ENCODE results near the gene SKI.
"Not testable (repeated sequence)": the region's sequence is repeated elsewhere in the genome, so short reads cannot be mapped to it uniquely, and the experiment has no call there.

The SKI gene

DNA sequence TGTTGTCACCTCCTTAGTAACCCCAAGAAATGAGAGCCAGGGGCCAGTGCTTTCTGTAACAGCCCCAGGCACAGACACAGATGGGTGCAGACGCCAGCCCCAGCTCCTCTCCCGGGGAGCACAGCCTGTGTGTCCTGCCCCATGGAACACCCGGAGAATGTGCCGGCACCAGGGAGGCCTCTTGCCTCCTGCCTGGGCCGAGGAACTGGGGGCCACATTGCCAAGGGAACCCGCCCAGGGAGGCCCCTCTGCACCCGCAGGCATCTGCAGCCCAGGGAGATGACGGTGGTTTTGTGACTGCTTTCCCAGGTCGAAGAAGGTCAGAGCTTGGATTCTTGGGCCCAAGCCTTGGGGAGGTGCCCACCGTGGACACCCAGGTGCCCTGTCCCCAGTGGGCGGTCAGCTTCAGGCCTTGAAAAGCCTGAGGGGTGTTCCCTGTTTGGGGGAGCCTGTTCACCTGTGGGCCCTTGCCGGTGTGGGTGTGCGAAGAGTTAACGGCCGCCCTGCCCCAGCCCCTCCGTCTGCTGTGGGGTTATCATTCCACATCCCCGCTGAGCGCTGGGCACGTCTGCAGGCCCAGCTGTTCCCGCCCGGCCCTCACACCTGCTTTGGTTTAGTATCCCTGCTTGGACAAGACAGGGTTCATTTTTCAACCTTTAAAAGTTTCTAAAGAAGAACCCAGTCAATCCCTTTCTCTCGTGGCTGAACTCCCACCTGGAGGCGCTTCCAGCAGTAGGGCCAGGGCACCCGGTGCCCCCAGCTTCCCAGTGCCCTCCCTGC, 100.7 kb downstream of the SKI start:
- DNase-seq, result no peak

DNA sequence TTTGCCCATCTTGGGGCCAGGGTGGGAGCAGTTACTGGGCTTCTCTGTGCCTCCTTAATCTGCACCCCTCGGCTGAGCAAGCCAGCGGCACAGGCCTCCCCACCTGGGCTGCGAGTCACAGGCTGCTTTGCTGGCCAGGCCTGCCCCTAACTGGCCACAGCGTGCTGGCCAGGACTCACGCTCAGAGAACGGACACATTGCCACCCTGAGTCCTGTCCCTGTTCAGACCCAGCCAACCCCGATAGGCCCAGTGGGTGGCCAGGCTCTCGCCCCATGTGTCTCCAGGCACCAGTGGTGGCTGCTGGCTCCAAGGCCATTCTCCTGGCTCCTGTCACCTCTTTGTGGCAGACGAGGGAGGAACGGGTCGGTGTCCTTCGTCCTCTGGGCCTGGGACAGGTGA, 101.9 kb downstream of the SKI start:
- no peak for DNase-seq

DNA sequence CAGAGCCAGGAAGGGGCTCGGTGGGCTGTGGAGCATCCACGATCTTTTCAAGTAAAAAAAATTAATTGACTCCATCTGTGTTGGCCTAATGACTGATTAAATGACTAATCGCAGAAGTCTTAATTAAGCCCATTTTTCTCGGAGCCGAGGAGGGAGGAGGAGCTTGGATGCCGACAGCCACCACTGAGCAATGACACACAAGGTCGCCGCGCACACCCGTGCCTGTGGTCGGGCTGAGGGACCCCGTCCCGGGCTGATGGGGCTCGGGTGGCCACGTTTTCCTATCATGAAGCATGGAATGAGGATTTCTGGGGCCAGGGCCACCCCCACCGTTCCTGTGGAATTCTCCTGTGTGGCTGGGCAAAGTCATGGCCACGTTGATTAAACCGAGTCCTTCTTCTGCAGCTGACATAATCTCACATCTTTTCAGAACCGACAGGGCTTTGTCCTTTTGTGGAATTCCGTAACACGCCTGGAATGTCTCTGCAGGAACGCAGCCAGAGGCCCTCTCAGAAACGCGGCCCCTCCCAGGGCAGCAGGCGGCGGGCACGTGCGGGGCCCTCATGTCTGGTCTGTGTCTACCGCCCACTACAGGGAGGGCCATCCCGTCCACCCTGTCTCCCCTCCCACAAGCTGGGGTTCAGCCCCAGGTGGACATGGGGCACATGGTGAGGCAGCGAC, 102.5 kb downstream of the SKI start:
- DNase-seq, result no peak

DNA sequence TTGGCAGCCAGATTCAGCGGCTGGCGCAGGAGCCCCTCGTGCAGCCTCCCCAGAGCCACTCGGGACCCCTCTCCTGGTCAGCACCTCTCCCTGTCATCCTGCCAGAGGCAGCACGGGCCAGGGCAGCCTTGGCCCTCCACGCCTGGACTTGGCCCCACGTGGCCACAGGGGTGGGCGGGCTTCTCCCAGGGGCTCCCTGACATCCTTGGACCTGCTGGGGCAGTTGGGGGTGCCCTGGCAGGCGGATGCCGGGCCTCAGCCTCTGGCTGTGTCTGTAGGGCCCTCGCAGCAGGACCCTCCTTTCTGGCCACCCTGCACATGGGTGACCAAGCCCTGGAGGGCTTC, 103.1 kb downstream of the SKI start:
- DNase-seq, result no peak

DNA sequence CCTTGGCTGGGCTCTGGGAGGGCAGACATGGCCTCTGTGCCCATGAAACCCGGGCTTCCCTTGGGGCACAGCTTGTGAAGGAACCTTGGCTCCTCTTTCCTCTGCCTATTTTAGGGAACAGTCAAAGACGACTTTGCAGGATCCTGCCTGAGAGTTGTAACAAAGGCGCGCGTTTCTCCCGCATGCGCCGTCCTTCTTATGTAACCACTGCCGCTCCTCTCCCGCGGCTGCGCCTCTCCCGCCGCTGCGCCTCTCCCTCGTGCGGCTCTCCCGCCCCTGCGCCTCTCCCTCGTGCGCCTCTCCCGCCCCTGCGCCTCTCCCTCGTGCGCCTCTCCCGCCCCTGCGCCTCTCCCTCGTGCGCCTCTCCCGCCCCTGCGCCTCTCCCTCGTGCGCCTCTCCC, 103.5 kb downstream of the SKI start:
- not testable (repeated sequence) for DNase-seq

DNA sequence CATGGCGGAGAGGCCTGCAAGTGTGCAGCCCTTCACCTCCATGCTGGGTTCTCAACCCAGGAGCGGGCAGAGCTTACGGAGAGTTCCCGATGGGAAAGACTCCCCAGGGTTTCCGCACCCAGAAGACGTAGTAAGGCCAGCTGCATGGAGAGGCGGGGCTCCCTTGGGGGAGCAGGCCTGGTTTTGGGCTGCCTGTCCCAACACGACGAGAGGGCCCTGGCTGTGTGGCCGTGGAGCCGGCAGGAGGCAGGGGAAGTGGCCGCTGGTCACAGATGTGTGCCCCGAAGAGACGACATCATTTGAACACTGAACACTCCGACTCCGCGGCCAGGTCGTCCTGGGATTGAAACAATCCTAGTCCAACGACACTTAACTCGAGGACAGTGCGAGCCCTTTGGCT, 106.2 kb downstream of the SKI start:
- no peak for DNase-seq

DNA sequence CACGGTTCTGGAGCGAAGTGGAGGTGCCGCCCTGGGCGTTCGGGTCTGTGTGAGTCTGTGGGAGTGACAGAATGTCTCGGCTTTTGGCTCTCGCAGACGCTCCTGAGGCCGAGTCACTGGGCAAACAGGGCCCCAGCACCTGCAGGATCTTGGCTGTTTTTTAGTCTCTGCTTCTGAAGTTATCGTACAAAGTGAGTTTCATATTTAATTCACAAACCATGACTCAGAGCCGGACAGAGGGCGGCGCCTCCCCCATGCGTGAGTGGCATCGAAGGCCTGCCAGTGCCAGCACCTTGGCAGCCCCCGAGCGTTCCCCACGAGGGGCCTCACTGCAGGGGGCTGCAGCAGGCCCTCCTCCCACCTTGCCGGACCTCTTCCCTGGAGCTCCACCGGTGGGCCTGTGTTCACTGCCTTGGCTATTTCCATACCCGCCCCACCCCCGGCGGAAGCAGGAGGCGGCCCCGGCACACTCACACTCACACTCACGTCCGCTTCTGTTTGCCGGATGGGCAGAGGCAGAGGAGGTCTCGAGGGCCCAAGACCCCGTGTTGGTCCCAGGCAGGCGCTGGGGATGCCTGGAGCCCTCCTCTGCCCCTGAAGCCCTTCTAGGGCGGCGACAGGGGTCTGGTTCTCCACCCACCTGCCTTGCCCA, 106.9 kb downstream of the SKI start:
- DNase-seq, result no peak

DNA sequence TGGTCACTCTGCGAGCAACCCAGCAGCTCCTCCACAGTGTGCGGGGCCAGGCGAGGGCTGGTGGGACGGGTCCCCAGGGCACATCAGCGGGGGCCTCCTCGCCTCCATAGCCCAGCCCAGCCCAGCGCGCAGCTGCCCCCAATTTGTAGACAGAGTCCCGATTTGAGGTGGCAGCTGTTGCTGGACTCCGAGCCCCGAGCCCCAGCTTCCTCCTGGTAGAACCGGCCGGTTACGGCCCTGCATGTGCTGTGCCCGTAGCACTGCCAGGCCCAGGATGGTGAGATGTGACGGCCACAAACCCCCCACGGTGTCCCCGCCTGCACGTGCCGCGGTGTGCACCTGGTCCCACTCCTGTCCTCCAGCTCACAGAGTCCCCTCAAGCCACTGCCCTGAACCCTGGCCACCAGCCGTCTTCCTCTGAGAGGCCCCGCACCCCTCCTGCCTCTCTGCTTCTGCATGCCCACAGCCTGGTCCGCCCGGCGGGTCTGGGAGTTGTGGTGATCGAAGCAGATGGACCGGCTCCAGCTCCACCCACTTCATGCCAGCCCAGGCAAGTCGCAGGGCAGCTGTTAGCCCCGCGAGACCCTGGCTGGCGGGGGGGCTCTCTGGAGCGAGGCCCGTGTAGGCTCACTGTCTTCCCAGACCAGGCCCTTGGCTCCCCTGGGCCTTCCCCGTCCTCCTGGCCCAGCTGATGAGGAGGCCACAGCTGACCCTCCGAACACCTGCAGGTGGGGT, 107.8 kb downstream of the SKI start:
- peak; percentile 10 for DNase-seq

DNA sequence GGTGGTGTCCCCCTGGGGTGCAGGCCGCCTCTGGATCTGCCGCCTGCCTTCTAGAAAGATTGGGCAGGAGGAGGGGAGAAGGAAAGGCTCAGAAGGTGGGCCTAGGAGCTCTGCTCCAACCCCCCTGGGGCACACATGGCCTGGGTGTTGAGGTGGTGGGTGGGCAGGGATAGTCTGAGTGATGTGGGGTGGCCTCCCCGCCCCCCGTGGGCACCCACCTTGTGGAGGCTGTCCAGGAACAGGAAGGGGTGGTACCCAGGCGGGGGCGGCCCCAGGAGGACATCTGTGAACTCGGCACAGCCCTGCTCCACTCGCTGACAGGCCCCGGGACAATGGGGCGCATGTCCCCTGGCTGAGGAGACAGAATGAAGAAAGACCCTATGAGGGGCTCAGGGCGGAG, 108.4 kb downstream of the SKI start:
- no peak for DNase-seq

DNA sequence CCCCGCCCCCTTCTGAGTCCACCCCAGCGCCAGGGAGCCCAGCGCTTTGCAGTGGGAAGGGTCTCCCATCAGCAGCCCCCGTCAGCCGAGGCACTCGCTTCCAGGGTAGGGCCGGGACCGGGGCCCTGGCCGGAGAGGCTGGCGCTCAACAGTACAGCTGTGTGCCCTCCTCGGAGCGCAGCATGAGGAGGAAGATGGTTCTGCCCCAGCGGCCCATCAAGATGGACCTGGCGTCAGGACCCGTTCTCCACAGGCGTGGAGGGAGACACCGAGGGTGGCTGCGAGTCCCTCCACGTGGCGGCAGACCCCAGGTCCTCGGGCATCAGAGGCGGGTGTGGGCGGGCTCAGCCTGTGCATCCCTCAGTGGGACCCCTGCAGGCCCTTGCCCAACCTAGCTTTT, 109.0 kb downstream of the SKI start:
- DNase-seq, result no peak

DNA sequence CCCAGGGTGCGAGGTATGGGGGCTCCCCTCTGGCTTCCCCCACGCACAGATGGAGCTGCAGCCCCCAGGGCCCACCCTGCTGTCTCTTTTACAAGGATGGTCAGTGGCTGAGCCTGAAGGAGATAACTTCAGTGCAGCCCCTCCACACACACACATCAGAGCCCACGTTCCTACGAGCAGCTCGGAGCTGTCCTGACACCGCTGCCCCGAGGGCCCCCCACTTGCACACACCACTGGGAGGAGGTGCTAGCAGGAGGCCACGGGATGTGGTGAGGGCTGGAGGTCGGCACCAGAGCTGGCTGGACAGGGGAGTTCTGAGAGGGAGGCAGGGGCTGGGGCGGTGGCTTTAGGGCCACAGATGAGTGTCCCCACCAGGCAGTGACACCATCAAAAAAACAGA, 109.4 kb downstream of the SKI start:
- no peak for DNase-seq

DNA sequence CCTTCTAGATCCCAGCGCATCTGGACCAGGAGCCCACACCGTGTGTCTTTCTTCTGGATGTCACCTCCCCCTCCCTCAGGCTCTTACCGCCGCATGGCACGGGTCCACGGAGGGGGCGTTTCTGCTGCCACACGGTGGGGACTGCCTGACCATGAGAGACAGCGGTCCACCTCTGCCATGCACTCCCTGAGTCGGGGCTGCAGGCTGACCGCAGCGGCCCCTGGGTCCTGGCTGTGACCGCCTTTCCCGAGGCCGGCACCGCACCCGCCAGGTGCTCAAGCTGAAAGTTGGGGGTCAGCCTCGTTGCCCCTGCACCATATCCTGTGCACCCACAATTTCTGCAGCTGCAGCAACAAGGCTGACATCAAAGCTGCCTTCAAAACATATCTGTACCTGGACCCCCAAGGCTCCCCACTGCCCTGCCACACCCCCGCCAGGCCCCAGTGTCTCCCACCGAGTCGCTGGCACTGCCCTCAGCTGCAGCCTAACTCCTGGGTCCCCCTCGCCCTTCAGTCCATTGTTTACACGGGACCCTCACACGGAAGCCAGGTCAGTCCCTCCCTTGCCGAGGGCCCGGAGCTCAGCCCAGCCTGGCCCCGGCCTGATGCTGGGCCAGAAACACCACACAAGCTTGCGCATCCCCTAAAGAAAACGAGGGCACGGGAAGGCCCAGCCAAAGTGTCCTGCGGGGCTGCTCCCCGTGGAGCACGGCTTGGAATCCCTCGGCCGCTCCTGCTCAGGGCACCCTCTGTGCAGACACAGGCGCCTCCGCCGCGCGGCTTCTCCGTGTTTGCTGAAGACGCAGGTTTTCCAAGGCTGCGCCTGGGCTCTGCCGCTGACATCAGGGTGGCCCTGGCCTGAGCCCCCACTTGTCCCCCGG, 111.3 kb downstream of the SKI start:
- no peak for DNase-seq

DNA sequence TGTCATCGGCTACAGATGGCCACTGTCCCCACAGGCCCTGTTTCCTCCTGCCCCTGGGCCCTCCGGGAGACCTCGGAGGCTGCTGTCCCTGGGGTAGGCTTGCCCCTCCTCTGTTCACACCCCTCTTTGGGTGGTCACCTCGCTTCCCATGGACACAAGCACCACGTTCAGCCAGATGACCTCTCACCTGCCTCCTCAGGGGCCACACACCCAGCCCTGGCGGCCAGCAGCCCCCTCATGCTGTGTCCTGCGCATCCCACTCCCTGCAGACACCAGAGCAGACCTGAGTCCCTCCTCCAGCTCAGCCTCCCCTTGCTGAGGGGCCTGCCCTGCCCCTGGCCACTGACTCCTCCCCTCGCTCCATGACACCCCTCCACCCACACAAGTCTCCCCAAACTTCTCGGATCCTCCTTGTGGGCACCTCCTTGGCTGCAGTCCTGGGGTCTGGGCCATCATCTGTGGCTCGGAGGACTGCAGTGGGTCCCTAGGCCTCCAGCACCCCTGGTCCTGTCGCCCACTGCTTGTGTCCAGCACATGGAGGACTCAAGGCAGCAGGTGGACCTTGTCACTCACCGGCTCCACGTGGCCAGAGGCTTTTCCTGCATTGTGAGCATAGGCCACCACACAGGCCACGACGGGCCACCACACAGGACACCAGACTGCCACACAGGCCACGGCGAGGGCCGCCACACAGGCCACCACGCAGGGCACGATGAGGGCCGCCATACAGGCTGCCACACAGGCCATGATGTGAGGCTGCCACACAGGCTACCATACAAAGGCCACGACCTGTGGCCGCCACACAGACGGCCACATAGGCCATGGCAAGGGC, 112.2 kb downstream of the SKI start:
- no peak for DNase-seq

DNA sequence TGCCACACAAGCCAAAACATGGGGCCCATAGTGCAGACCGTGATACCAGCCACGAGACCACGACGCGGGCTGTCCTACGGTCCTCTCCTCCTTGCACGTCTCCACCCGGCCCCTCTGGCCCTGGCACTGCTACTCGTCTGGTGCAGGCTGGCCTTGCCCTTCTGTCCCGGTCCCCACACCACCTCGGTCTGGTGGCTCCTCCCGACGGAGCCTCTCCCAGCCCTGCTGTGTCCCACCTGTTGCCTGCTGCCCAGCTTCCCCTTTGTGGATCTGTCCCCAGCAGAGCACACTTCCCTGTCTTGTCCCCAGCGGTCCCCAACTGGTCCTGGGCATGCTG, 112.8 kb downstream of the SKI start:
- DNase-seq, result no peak

DNA sequence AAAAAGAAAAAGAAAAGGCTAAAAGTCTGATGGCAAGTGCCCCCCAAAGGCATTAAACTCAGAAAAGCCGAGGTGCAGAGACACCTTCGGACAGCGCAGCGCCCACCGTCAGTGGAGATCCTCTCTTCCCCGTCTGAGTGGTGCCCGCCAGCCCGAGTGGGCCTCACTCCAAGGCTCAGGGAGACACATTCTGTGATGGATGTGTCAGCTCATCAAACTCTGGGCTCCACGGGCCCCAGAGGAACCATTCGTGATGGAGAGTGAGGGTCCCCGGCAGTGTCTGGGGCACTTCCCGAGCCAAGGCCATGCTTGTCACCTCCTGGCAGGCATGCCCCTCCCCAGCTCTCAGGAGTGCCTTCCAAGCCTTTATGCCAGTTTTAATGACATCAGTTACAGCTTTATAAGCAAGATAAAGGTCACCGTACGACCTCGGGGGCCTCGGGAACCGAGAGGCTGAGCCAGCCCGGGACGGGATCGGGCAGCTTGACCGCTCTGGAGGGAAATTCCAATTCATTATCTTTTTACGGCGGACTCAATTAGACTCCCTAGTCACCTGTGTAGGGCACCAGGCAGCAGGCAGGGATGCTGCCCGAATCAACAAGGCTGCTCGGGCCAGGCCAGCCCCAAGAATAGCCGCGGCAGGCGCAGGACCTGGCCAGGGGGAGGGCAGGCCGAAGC, 113.7 kb downstream of the SKI start:
- DNase-seq, result no peak

DNA sequence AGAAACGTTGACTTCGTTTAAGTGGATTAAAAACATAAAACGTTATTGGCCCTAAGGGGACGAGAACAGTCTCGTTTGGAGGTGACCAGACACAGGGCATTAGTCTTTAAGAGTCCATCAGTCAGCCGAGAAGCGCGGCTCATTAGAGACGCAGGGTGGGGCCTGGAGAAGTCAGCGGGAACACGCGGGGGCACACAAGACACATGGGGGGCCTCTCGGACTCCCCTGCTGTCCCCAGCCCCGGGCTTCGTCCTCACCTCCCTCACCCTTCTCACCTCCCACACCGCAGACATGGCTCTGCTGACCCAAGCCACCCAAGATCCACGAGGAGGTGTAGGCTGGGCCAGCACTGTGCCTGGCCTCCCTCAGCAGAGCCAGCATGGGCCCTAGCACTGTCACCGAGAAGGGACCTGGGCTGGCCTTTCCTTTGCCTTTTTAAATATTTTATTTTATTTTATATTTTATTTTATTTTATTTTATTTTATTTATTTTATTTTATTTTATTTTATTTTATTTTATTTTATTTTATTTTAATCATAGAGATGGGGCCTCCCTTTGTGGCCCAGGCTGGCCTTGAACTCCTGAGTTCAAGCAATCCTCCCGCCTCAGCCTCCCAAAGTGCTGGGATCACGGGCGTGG, 114.4 kb downstream of the SKI start:
- no peak for DNase-seq

DNA sequence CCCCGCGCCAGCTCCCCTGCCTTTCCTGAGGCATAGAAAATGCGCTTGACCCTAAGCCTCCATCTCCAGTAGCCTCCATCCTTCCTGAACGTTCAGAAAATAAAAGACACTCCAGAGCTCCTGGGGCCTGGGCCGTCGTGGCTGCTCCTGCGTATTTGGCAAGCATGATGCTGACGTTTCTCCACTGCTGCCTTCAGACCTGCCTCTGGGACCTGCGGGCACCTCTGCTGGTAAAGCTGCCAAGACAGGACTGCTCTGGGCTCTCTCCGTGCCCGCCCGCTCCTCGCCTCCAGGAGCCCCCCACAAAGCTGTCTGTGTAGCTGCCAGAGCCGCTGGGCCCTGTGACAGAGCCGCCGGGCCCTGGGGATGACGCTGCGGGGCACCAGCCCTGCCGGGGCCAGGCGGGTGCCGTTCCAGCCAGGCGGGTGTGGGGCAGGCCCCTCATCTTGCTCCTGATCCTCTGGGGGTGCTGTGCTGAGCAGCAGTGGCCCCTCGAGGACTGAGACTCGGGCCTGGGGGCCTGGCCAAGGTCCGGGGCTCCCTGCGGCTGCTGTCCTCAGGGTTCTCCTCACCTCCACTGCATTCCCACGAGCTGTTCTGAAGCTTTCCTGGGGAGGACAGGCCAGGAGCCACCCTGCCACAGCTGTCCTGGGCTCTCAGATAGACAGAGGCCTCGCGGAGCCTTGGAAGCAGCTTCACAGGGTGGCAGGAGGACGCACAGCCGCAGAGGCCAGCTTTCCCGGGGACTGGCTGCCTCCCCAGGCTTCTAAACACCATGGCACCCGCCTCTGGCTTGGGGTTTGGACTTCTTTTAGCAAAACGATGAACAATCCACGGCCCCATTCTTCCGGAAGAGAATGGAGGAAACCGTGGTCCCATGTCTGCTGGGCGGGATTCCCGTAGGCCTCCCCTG, 115.2 kb downstream of the SKI start:
- no peak for DNase-seq

DNA sequence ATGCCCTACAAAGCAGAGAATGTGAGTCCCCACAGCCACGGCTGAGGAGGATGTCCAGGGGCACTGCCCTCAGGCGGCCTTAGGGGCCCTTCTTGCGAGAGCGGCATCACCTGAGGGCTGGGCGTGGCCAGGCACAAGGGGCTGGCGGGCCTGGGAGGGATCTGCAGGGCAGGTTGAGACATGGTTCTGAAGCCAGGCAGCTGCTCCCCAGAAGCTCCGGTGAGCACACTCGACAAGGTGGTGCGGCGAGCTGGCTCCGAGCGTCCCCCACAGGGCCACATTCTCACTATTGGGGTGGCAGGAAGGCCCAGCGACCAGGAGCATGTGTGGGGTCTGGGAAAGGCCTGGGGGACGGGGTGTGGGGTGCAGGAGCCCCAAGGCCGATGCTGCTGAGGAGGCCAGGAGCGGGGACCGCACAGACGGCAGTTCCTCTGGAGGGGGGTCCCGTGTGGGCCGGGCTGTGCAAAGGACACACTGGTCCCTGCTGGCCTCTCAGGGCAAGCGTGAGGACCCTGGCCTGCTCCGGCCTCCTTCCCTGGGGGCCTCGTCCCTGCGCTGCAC, 116.1 kb downstream of the SKI start:
- no peak for DNase-seq

DNA sequence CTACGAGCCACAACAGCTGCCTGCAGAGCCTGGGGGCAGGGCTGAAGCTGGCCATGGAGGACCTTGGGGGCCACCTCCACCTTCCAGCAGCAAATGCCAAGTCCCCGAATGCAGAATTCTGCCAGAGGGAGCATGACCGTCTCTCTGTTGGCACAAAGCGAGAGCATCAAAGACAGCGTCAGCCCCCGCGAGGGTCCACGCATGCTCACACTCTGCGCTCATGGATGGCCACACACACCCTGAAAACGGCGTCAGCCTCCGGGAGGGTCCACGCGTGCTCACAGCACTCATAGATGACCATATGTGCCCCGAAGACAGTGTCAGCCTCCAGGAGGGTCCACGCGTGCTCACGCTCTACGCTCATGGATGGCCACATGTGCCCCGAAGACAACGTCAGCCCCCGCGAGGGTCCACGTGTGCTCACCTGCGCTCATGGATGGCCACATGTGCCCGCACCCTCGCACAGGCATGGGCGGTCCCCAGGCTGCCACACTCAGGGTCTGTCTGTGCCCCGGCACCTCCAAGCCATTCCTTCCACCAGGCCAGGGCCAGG, 116.7 kb downstream of the SKI start:
- DNase-seq, result no peak
